Tibial nerve (tissue), 4 donors: ENCODE results near the gene DMD. TPM values are rescaled to one million over a fixed set of nuclear protein-coding genes. Genes with fewer than 3 reads are reported as not detected.
"Not testable (repeated sequence)": the region's sequence is repeated elsewhere in the genome, so short reads cannot be mapped to it uniquely, and the experiment has no call there.

ENCODE experiments used
- DNase-seq, 2 donors: peaks; one replicate each; pipeline ENCODE4 v3.0.0-alpha.2; 2019; ENCODE audit warnings: low spot score in 2 of 2
- H3K27ac ChIP-seq, 4 donors: fragments of 200-600 bp; sonication (generic) in 3 of 4; one replicate each; pipeline ENCODE4 v1.5.1; 2017 to 2019; ENCODE audit warnings: mild to moderate bottlenecking in 1 of 4
- H3K27me3 ChIP-seq, 2 donors: fragments of 200-600 bp; sonication (generic) in 1 of 2; one replicate each; pipeline versions ENCODE4 v1.5.1 to v1.6.0; 2017 to 2019
- H3K36me3 ChIP-seq, 3 donors: fragments of 200-600 bp; sonication (generic); one replicate each; pipeline ENCODE4 v1.5.1; 2018 to 2019
- H3K4me1 ChIP-seq, 4 donors: fragments of 200-600 bp; sonication (generic) in 3 of 4; one replicate each; pipeline ENCODE4 v1.5.1; 2017 to 2019
- H3K4me3 ChIP-seq, 4 donors: fragments of 200-600 bp; sonication (generic) in 3 of 4; one replicate each; pipeline ENCODE4 v1.5.1; 2017 to 2019; ENCODE audit warnings: mild to moderate bottlenecking in 1 of 4, moderate library complexity in 1 of 4
- H3K9me3 ChIP-seq, 4 donors: fragments of 200-600 bp; sonication (generic) in 3 of 4; one replicate each; pipeline ENCODE4 v1.5.1; 2017 to 2019
- EP300 ChIP-seq, 2 donors: sonication (generic); formaldehyde crosslinking; IDR thresholded peaks; one replicate each; pipeline ENCODE4 v1.6.1; 2017; ENCODE audit warnings: antibody characterized with exemption in 2 of 2, mild to moderate bottlenecking in 1 of 2
- POLR2A ChIP-seq, 2 donors: fragments of 450-650 bp; IDR thresholded peaks; one replicate each; pipeline ENCODE4 v1.6.1; 2017; ENCODE audit warnings: antibody characterized with exemption in 2 of 2, mild to moderate bottlenecking in 2 of 2, moderate library complexity in 2 of 2
- WGBS, 2 donors: methylation state at CpG; one replicate each; pipeline ENCODE4 v1.1.5; 2018; 5-methylcytosine and 5-hydroxymethylcytosine counted together
- total RNA-seq, 4 donors: library from RNA; depleted of rRNA; stranded (reverse); fragments of >200 nt; gene quantifications; one replicate each; pipeline ENCODE4 v1.1.0, GENCODE V29; 2016
- TF ChIP-seq, protein P1 (sequence below), 5 experiments: fragments of 200-600 bp in 3 of 5; fragments of 450-650 bp in 2 of 5; sonication (generic) in 3 of 5; IDR thresholded peaks; one replicate each; pipeline ENCODE4 v1.5.1; 2016 to 2019; ENCODE audit warnings: antibody characterized with exemption in 5 of 5, mild to moderate bottlenecking in 3 of 5, moderate library complexity in 2 of 5

Gene DMD
- total RNA-seq, 4 donors from 2014 or later, result 156 to 345 (median 245) TPM

DNA sequence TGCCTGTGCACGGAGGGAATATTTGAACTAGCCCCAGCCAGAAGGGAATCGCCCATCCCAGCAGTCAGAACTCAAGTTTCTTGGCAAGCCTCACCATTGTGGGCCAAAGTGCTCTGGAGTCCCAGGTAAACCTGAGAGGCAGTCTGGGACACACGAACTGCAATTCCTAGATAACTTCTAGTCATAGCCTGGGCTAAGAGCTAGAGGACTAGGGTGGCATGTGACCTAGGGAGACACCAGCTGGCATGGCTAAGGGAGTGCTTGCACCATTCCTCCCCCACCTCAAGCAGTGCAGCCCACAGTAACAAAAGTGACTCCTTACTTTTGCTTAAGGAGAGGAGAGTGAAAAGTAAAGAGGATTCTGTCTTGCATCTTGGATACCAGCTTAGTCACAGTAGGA is 935.2 kb downstream of the DMD start:
- H3K4me1 ChIP-seq, result no peaks in the 10 kb centered on the region
- no peak overlapping the region for H3K4me3 ChIP-seq
- no peaks in the 10 kb centered on the region for H3K36me3 ChIP-seq
- no peak for TF ChIP-seq EP300 (IDR thresholded peaks at IDR 0.05)
- no peak for DNase-seq
- no peak overlapping the region for H3K27ac ChIP-seq
- WGBS, 2 donors, result 43 to 100% methylated on average over 1 to 3 of the region's 3 CpGs
- no peaks in the 10 kb centered on the region for H3K9me3 ChIP-seq
- peaks cover 0 to 7% of the 10 kb centered on the region in 2 donors for H3K27me3 ChIP-seq

DNA sequence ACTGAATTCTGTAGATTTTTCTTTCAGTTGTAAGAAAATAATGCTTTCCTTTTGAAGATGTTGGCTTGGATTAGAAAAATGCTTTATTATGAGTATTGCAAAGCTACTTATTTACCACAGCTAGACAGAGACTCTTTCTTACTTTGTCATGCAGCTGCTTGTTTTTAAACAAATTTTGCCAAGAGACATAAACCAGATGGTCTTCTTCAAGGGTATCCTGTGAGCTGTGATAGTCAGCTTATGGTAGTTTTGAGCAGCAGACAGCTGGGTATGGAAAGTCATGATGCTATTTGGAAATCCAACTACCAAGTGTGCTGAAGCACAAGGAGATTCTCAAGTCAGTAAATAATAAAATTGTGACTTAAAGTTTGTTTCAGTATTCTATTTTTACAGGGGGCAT is 941.5 kb downstream of the DMD start:
- Histone ChIP-seq H3K27me3 (peaks cover 0 to 7% of the 10 kb centered on the region in 2 donors), H3K4me3 (no peak overlapping the region), H3K9me3 (peaks cover 0 to 8% (median 0%) of the 10 kb centered on the region in 4 donors), H3K36me3 (no peaks in the 10 kb centered on the region), H3K4me1 (no peaks in the 10 kb centered on the region), H3K27ac (no peak overlapping the region)
- TF ChIP-seq POLR2A (IDR thresholded peaks at IDR 0.05) (no peak), EP300 (IDR thresholded peaks at IDR 0.05) (no peak)
- TF ChIP-seq, protein P1, sequence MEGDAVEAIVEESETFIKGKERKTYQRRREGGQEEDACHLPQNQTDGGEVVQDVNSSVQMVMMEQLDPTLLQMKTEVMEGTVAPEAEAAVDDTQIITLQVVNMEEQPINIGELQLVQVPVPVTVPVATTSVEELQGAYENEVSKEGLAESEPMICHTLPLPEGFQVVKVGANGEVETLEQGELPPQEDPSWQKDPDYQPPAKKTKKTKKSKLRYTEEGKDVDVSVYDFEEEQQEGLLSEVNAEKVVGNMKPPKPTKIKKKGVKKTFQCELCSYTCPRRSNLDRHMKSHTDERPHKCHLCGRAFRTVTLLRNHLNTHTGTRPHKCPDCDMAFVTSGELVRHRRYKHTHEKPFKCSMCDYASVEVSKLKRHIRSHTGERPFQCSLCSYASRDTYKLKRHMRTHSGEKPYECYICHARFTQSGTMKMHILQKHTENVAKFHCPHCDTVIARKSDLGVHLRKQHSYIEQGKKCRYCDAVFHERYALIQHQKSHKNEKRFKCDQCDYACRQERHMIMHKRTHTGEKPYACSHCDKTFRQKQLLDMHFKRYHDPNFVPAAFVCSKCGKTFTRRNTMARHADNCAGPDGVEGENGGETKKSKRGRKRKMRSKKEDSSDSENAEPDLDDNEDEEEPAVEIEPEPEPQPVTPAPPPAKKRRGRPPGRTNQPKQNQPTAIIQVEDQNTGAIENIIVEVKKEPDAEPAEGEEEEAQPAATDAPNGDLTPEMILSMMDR (IDR thresholded peaks at IDR 0.05), result no peak
- no peak for DNase-seq

DNA sequence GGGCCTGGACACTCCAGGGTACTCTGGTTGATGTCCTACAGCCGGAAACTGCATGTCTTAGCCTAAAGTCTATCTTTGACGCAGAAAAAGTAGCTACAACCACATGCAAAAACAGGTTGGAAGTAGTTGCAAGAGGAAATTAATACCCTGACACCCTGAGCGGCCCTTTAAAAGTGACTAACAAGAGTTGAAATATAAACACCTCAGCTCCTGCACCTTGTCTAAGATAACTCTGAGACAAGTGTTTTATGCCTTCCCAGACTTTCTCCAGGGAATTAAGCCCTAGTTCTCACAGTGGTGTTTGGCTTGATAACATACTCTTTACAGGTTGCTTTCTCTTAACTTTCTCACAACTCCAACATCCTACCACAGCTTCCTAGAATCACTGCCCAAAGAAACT is 943.1 kb downstream of the DMD start:
- TF ChIP-seq POLR2A (IDR thresholded peaks at IDR 0.05), result no peak
- TF ChIP-seq, protein P1 (IDR thresholded peaks at IDR 0.05), result no peak
- TF ChIP-seq EP300 (IDR thresholded peaks at IDR 0.05), result no peak
- H3K4me3 ChIP-seq, result no peak overlapping the region
- no peaks in the 10 kb centered on the region for H3K36me3 ChIP-seq
- no peak for DNase-seq
- WGBS, 2 donors, result 90 to 94% methylated on average over 3 of the region's 3 CpGs
- H3K4me1 ChIP-seq, result no peaks in the 10 kb centered on the region
- peaks cover 0 to 7% of the 10 kb centered on the region in 2 donors for H3K27me3 ChIP-seq
- peaks cover 0 to 9% (median 0%) of the 10 kb centered on the region in 4 donors for H3K9me3 ChIP-seq
- H3K27ac ChIP-seq, result no peak overlapping the region

DNA sequence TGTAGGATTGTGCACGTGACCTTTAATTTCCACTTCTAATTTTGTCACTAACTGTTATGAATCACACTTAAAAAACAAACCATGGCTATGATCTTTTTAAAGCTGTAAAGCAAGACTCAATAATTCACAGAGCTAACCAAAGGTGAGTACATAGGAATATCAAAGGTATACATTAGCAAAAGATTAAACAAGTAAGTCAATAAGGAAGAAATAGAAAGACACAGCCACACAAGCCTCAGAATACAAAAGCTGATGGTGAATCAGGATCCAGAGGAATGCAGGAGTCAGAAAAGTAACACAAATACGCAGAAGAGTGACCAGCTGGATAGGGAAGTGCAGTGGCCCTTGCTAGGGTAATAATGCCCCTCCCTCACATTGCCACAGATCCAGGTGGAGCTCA is 943.6 kb downstream of the DMD start:
- peaks cover 0 to 7% of the 10 kb centered on the region in 2 donors for H3K27me3 ChIP-seq
- TF ChIP-seq, protein P1 (IDR thresholded peaks at IDR 0.05), result no peak
- TF ChIP-seq EP300 (IDR thresholded peaks at IDR 0.05), result no peak
- TF ChIP-seq POLR2A (IDR thresholded peaks at IDR 0.05), result no peak
- 78 to 87% methylated on average over 2 of the region's 2 CpGs for WGBS, 2 donors
- H3K9me3 ChIP-seq, result peaks cover 0 to 9% (median 0%) of the 10 kb centered on the region in 4 donors
- DNase-seq, result no peak
- no peaks in the 10 kb centered on the region for H3K4me1 ChIP-seq
- no peak overlapping the region for H3K27ac ChIP-seq
- no peaks in the 10 kb centered on the region for H3K36me3 ChIP-seq
- no peak overlapping the region for H3K4me3 ChIP-seq

DNA sequence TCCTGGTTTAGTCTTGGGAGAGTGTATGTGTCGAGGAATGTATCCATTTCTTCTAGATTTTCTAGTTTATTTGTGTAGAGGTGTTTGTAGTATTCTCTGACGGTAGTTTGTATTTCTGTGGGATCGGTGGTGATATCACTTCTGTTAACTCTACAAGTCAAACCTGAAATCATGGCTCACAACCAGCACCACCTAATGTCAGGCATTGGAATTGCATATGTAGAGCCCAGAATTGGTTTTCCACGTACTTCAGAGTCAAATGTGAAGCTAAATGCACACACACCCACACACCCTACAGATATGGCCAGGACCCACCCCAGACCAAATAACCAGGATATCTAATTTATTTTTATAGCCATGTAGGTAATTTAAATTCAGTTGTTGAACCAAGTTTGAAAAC is 964.7 kb downstream of the DMD start:
- WGBS, 2 donors, result 33 to 39% methylated on average over 3 of the region's 4 CpGs
- H3K27ac ChIP-seq, H3K9me3 ChIP-seq, H3K4me3 ChIP-seq, DNase-seq, H3K36me3 ChIP-seq, H3K4me1 ChIP-seq, H3K27me3 ChIP-seq: not testable (repeated sequence)
- TF ChIP-seq, protein P1 (IDR thresholded peaks at IDR 0.05), result peak in 2 of 5 experiments; percentile 23 to 25

DNA sequence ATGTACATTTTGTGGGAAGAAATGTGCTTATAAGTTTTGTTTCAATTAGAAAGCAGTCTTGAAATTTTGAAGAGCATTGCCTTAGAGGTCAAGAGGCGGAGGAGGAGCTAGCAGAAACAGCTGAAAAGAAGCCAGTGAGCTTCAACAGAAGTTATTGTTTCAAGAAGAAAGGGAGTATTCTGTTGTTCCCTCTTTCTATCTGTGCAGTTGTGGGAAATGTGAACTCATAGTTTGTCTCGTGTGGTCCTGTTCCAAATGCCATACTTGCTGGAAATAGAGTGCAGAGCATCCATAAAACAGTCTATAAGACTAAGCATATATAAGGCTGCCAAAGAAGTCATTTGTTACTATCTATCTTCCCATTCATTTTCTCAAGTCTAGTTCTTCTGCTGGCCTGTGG is 1015.7 kb downstream of the DMD start:
- TF ChIP-seq POLR2A (IDR thresholded peaks at IDR 0.05) (no peak), EP300 (IDR thresholded peaks at IDR 0.05) (no peak)
- TF ChIP-seq, protein P1 (IDR thresholded peaks at IDR 0.05), result no peak
- DNase-seq, result no peak
- peak overlapping the region in 1 of 4 donors; percentile 2 for H3K27ac ChIP-seq
- no peak overlapping the region for H3K4me3 ChIP-seq
- no peaks in the 10 kb centered on the region for H3K36me3 ChIP-seq
- H3K4me1 ChIP-seq, result no peaks in the 10 kb centered on the region
- WGBS, 2 donors, result 20 to 27% methylated on average over 2 of the region's 2 CpGs
- no peaks in the 10 kb centered on the region for H3K27me3 ChIP-seq
- no peaks in the 10 kb centered on the region for H3K9me3 ChIP-seq
